Measurements from ENCODE around the gene LENG9. TPM values are rescaled to one million over a fixed set of nuclear protein-coding genes. Genes with fewer than 3 reads are reported as not detected.
A peak's percentile ranks its signal among the peaks of the same experiment; 100 is the strongest.

LENG9 gene
- total RNA-seq, 1 experiment from 2014 or later = 8.6 TPM

DNA sequence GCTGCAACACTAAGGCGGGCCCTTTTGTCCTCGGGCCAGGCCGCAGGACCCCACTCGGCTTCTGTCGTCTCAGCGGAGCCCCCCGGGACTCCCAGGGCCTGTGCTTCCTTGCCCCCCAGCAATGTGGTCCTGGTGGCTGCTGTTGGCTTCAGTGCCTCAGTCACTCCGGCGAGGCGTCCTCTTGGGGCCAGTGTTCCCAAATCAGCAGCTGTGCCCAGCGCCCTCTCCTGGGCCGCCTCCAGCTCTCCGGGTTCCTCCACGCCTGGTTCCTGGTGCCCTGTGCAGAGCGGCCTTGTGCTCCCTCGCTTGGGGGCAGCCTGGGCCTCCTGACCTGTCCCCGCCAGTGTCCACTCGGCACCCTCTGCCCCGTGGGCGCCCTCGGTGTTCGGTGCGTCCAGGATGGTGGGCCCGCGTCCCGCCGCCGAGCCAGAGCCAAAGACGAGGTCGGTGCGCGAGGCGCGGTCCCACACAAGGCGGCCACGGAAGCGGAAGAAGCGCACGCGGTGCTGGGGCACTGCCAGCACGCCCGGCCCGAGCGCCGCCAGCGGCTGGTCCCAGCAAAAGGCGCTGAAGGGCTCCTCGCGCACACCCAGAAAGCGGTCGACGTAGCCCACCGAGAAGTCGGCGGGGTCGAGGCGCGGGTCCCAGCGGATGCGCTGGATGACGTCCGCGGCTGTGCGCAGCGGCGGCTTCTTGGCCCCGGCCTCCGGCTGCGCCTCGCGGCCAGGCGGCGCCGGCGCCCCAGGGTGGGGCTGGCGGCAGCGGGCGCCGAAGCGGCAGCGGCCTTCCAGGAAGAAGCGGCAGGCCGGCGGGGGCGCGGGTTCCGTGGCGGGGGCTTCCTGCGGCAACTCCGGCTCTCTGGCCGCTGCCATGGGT, 685 bp downstream of the LENG9 start:
- in situ Hi-C loops (cut with HindIII; ENCODE audit: low pct_unique_long_range_greater_than_20kb, low sequenced_read_pairs) = no loop called here
- peak; percentile 58 for DNase-seq (ENCODE audit: low read depth)

DNA sequence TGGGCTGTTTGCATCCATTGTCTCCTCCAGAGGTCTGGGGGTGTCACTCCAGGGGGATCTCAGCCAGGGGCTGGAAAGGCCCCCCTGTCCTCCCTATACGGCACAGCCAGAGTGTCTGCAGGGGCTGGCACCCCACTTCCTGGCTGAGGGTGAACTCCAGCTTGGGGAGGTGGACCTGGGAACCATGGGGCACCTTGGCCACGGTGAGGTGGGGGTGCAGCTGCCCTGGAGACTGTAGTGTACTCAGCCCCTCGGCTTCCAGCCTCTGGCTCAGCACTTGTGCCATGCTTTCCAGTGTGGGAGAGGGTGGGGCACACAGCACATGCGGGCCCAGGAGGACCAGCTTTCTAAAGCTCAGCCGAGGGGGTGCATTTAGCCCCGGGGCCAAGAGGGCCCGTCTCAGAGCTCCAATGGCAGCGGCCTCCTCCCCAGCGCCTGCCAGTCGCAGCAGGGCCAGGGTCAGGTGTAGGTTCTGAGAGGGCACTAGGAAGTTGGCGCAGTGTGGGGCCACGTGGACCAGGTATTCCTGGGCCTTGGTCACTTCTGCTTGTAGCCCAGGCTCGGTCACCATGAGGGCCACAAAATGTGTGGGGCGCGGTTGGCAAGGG, 1.4 kb downstream of the LENG9 start:
- peak; percentile 26 for DNase-seq (ENCODE audit: low read depth)
- in situ Hi-C loops (cut with HindIII; ENCODE audit: low pct_unique_long_range_greater_than_20kb, low sequenced_read_pairs) = no loop called here

- in situ Hi-C loops (cut with HindIII; ENCODE audit: low pct_unique_long_range_greater_than_20kb, low sequenced_read_pairs) = no loop called here
- DNase-seq (ENCODE audit: low read depth) = peak; percentile 83
Measured at GRCh38 chr19:54461613-54462012, 2.0 kb downstream of the LENG9 start.

DNA sequence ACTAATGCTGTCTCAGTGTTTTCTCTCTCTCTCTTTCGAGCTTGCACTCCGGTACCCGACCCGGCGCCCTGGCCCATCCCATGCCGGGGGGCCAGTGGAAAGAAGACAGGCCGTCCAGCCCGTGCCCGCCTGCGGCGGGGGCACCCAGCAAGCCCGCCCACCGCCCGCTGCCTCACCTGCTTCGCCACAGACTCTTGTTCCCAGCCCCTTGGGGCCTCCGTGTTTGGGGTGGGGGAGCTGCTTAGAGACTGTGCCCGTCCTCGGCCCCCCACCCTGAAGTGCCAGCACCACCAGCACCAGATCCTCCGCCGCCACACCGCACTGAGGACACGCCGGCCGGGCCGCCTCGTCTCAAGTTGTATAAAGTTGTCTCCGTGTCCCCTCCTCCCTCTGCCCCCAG, 2.4 kb downstream of the LENG9 start:
- DNase-seq (ENCODE audit: low read depth) = no peak
- in situ Hi-C loops (cut with HindIII; ENCODE audit: low pct_unique_long_range_greater_than_20kb, low sequenced_read_pairs) = no loop called here

DNA sequence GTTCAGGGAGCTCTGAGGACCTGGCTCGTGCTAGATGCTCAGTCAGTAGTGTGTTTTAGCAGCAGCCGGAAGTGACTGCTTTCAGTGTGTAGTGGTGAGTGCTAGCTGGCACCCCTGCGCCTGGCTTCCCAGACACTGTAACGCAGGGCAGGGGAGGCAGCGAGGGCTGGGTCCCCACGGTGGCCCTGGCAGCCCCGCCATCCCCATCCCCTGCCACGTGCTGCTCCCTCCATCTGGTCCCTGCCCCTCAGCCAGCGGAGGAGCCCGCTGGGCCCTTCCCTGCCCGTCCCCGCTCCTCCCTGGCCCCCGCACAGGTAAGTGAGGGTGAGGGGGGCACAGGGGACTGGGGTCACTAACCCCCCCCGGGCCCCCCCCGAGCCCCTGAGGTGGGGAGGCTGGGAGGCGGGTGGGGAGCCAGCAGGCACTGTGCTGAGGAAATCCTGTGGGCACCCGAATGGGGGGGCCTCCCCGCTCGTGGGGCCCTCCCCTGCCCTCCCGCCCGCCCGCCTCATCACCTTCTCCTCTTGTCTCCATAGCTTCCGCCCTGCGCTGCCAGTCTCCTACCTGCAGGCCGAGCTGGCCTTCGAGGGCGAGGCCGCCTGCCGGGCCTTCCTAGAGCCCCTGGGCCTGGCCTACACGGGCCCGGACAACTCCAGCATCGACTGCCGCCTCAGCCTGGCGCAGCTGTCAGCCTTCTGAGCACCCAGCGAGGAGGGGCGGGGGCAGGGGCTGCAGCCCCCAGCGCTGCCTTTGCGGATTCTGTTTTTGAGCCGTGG, 3.2 kb downstream of the LENG9 start:
- in situ Hi-C loops (cut with HindIII; ENCODE audit: low pct_unique_long_range_greater_than_20kb, low sequenced_read_pairs) = no loop called here
- DNase-seq (ENCODE audit: low read depth) = no peak

DNA sequence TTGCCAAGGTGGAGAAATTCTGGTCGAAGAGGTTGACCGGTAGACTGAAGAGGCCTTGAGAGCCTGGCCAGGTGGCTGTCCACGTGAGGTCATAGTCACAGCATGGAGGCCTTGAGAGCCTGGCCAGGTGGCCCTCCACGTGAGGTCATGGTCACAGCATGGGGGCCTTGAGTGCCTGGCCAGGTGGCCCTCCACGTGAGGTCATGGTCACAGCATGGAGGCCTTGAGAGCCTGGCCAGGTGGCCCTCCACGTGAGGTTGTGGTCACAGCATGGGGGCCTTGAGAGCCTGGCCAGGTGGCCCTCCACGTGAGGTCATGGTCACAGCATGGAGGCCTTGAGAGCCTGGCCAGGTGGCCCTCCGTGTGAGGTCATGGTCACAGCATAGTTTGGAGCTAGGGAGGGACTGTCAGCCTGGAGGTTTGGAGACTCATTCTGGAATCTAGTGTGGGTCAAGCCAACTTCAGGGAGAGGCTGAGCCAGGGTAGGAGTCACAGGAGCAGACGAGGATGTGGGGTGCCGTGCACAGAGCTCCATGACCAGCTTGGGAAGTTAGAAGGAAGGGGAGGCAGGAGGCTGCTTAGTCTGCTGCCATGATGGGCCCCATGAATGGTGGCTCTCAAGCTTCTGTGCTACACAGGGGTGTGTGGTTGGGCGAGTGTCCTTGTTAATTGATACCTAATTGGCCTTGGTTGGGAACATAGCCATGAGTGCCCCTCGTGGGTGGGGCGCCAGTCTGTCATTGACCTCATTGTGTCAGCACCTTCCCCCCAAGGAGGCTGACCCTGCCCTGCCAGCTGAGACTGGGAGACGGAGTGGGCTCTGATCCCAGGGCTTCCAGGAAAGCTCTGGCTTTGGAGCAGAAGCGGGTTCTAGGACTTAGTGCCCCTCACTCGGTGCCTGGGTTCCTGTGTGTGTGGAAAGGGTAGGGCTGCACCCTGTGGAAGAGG, 4.0 kb downstream of the LENG9 start:
- in situ Hi-C loops (cut with HindIII; ENCODE audit: low pct_unique_long_range_greater_than_20kb, low sequenced_read_pairs) = no loop called here
- DNase-seq (ENCODE audit: low read depth) = no peak

GRCh38 chr19:54458648-54459281, 4.8 kb downstream of the LENG9 start:
- in situ Hi-C loops (cut with HindIII; ENCODE audit: low pct_unique_long_range_greater_than_20kb, low sequenced_read_pairs) = no loop called here
- DNase-seq (ENCODE audit: low read depth) = no peak

- in situ Hi-C loops (cut with HindIII; ENCODE audit: low pct_unique_long_range_greater_than_20kb, low sequenced_read_pairs) = no loop called here
Measured at GRCh38 chr19:54457773-54458647, 5.6 kb downstream of the LENG9 start.

DNA sequence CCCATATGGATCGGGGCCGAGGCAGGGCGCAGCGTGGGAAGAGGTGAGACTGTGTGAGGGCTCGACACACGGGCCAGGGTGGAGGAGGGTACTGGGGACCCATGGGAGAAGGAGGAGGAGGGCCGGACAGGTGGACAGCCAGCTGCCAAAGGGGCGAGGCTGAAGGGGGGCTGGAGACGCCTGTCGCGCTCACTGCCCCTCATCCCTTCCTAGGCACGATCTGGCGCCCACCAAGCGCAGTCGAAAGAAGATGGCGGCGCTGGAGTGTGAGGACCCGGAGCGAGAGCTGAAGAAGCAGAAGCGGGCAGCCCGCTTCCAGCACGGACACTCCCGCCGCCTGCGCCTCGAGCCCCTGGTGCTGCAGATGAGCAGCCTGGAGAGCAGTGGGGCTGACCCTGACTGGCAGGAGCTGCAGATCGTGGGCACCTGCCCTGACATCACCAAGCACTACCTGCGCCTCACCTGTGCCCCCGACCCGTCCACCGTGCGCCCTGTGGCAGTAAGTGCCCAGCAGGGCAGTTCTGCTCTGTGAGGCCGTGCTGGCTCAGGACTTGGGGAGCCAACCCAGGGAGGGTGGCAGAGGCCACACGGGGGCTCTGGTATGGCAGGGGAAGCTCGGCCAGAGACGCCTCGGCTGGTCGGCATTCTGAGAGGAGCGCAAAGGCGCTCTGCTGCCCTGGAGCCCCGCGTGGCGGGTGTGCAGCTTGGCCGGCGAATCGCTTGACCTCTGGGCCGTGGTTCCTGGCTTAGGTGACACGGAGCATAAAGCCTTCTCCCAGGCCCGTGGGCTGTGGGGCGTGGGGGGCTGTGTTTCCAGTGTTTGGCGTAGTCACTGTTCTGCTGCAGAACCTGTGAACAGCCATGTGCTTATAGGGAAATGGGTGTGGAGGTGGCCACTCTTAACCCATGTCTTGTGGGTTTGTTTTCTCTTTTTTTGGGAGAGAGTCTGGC, 6.9 kb downstream of the LENG9 start:
- DNase-seq (ENCODE audit: low read depth) = no peak
- in situ Hi-C loops (cut with HindIII; ENCODE audit: low pct_unique_long_range_greater_than_20kb, low sequenced_read_pairs) = no loop called here

More at GRCh38 chr19:54457773-54458647, 5.6 kb downstream of the LENG9 start:
- no peak for DNase-seq (ENCODE audit: low read depth)

GRCh38 chr19:54455786-54456422, 7.7 kb downstream of the LENG9 start:
- in situ Hi-C loops (cut with HindIII; ENCODE audit: low pct_unique_long_range_greater_than_20kb, low sequenced_read_pairs) = no loop called here
- no peak for DNase-seq (ENCODE audit: low read depth)

DNA sequence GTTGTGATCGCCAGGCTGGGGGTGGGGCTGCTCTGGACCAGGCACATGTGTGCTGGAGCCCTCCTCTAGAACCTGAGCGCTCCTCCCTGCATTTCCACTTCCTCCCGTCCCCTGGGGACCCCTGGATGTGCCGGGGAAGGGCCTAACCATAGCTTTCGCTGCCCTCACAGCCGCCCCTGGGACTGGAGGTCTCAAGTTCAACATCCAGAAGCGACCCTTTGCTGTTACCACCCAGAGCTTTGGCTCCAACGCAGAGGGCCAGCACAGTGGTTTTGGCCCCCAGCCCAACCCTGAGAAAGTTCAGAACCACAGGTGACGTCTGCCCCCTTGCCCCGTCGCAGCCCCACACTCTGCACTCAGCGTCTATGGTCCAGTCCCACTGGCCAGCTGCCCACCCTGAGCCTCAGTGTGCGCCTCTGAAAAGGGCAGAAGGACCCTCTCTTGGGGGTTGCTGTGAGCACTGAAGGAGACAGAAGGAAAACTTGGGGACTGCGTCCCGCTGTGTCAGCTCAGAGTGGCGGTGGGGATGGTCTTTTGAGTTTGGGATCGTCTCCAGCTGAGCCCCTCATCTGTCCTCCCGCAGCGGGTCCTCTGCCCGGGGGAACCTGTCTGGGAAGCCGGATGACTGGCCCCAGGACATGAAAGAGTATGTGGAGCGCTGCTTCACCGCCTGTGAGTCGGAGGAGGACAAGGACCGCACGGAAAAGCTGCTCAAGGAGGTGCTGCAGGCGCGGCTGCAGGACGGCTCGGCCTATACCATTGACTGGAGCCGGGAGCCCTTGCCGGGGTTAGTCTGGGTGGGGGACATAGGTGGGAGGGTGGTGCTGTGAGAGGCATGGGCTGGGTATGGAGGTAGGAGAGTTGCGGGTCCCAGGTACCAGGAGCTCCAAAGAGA, 8.6 kb downstream of the LENG9 start:
- no peak for DNase-seq (ENCODE audit: low read depth)
- in situ Hi-C loops (cut with HindIII; ENCODE audit: low pct_unique_long_range_greater_than_20kb, low sequenced_read_pairs) = no loop called here

DNA sequence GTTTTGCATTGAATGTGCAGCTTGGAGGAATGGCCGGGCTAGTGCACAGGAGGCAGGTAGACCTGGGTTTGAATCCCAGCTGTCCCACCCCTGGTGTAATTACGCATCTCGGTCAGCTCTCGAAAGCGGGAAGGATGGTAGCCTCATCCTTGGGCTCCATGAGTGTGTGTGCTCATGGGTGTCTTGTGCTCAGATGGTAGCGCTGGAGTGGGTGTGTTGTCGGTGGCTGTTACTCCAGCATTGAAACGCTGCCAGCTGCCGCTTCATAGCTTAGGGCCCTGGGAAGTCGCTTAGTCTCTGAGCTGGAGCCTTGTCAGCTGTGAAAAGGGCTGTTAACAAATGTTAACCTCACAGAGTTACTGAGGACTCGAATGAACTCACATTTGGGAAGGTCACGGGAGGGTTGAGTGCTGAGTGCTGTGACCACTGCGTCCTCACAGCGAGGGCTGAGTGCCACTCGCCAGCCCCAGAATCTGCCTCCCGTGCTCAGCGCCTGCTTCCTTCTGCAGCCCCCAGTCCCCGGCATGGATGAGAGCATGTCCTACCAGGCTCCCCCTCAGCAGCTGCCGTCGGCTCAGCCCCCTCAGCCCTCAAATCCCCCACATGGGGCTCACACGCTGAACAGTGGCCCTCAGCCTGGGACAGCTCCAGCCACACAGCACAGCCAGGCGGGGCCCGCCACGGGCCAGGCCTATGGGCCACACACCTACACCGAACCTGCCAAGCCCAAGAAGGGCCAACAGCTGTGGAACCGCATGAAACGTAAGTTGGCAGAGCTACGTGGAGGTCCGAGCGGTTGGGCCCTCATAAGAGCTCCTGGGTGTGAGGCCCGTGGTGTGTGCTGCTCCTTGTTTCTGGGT, 9.4 kb downstream of the LENG9 start:
- in situ Hi-C loops (cut with HindIII; ENCODE audit: low pct_unique_long_range_greater_than_20kb, low sequenced_read_pairs) = no loop called here

DNA sequence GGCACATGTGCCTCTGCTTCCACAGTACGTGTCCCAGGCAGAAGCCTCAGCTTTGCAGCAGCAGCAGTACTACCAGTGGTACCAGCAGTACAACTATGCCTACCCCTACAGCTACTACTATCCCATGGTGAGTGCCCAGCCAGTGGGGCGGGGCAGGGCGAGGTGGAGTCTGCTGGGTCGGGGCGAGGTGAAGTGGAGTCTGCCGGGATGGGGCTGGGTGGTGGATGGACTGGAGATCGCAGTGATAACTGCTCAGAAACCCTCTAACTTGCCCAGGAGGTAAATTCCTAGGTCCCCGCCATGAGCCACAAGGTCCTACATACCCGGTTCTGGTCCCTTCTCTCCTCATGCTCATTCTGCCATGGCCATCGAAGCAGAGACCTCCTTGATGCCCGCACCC, 11.0 kb downstream of the LENG9 start:
- DNase-seq (ENCODE audit: low read depth) = no peak
- in situ Hi-C loops (cut with HindIII; ENCODE audit: low pct_unique_long_range_greater_than_20kb, low sequenced_read_pairs) = no loop called here

More for the DNA sequence above, 9.4 kb downstream of the LENG9 start:
- DNase-seq (ENCODE audit: low read depth) = no peak

GRCh38 chr19:54451997-54452396, 11.6 kb downstream of the LENG9 start:
- in situ Hi-C loops (cut with HindIII; ENCODE audit: low pct_unique_long_range_greater_than_20kb, low sequenced_read_pairs) = no loop called here
- DNase-seq (ENCODE audit: low read depth) = no peak
